IgD-negative memory B cell (primary cell): Measurements from ENCODE around the gene R3HDM1. TPM values are rescaled to one million over a fixed set of nuclear protein-coding genes. Genes with fewer than 3 reads are reported as not detected.

ENCODE experiments used
- polyA plus RNA-seq: library from polyadenylated mRNA; unstranded; fragments of 300-500 nt; fragmentation: Illumina TruSeq; gene quantifications from one replicate; pipeline ENCODE4 v1.2.3, GENCODE V29; 2021

Gene R3HDM1
- polyA plus RNA-seq, 1 donor from 2014 or later: 18.1 TPM

Other genes with a start within 250 kb of the R3HDM1 start
- 3.8 TPM for gene ZRANB3, start 266 bp upstream of the R3HDM1 start, polyA plus RNA-seq
- gene UBXN4, start 210.4 kb downstream of the R3HDM1 start, polyA plus RNA-seq: 113 TPM